HCT116 (cell line): ENCODE data around the gene SKI. TPM values are rescaled to one million over a fixed set of nuclear protein-coding genes. Genes with fewer than 3 reads are reported as not detected.

Experiments used
- ATAC-seq: fragments of 200-7000 bp; cut with Tn5 transposase; 2 replicates; pipeline ENCODE4 v1.9.1; 2020; ENCODE audit warnings: mild to moderate bottlenecking, moderate library complexity
- BruUV-seq: library from RNA; stranded (reverse); fragments of 400-500 nt; replicated peaks from 2 replicates; lab custom pipeline; 2021; lab: Mats Ljungman, UMichigan
- CTCF ChIA-PET: fragments of 300-600 bp; sonication (Branson Sonifier 250); formaldehyde crosslinking; loops from one replicate; lab custom pipeline; 2021; ENCODE audit warnings: antibody characterized with exemption; lab: Charles Lee
- POLR2A ChIA-PET: fragments of 300-600, 350-600 bp; sonication (Branson Sonifier 250); formaldehyde crosslinking; loops from one replicate; lab custom pipeline; 2021; ENCODE audit warnings: antibody characterized with exemption; lab: Charles Lee
- RAD21 ChIA-PET, 2 experiments: fragments of 300-600 bp; sonication (Branson Sonifier 250); formaldehyde crosslinking; loops; one replicate each; lab custom pipeline; 2023; ENCODE audit warnings: low total read pairs in 2 of 2; ENCODE audit not compliant: uncharacterized antibody in 2 of 2, unreplicated experiment in 2 of 2, low non-redundant PET in 1 of 2; lab: Charles Lee
- DNase-seq: peaks from one replicate; pipeline ENCODE4 v3.0.0-alpha.2; 2010; ENCODE audit warnings: low read depth, low spot score
- H2AFZ ChIP-seq: fragments of 200-600 bp; shearing (Covaris generic), sonication (generic); 2 replicates; pipeline ENCODE4 v1.6.1; 2017; ENCODE audit warnings: low read depth, mixed run types, mixed read lengths, antibody characterized with exemption, low read length; ENCODE audit not compliant: poor library complexity, severe bottlenecking
- H3K27ac ChIP-seq: 2 replicates; pipeline ENCODE4 v1.5.1; 2012; ENCODE audit warnings: low read depth, low read length
- H3K27me3 ChIP-seq: fragments of 200-600 bp; sonication (generic); 2 replicates; pipeline ENCODE4 v1.6.1; 2016; ENCODE audit warnings: mixed run types, low read length, mixed read lengths; ENCODE audit not compliant: insufficient read depth
- H3K36me3 ChIP-seq, 2 experiments: fragments of 200-500 bp in 1 of 2; fragments of 200-600 bp in 1 of 2; sonication (Bioruptor generic) in 1 of 2; sonication (generic) in 1 of 2; 2 replicates each; pipeline versions ENCODE4 v1.5.1 to v1.6.1; 2014 to 2016; ENCODE audit warnings: low read length in 2 of 2, inconsistent platforms in 1 of 2, mixed read lengths in 1 of 2, mixed run types in 1 of 2; ENCODE audit not compliant: insufficient read depth in 2 of 2, control insufficient read depth in 1 of 2
- H3K4me1 ChIP-seq, 2 experiments: fragments of 200-600 bp in 1 of 2; sonication (generic) in 1 of 2; 2 replicates each; pipeline versions ENCODE4 v1.5.1 to v1.6.1; 2012 to 2017; ENCODE audit warnings: low read length in 2 of 2, inconsistent platforms in 1 of 2, mild to moderate bottlenecking in 1 of 2, mixed read lengths in 1 of 2, mixed run types in 1 of 2, moderate library complexity in 1 of 2; ENCODE audit not compliant: insufficient read depth in 2 of 2, control insufficient read depth in 1 of 2
- H3K4me2 ChIP-seq: fragments of 200-600 bp; sonication (generic); 2 replicates; pipeline ENCODE4 v1.6.1; 2017; ENCODE audit warnings: mixed run types, low read length, mixed read lengths
- H3K4me3 ChIP-seq, 2 experiments: fragments of 200-600 bp in 1 of 2; sonication (generic) in 1 of 2; replicated peaks in 1 of 2; 2 replicates each; pipeline ENCODE4 v1.5.1; 2011 to 2016; ENCODE audit warnings: low read length in 2 of 2, control low read depth in 1 of 2, low read depth in 1 of 2, mild to moderate bottlenecking in 1 of 2, mixed read lengths in 1 of 2, mixed run types in 1 of 2
- H3K79me2 ChIP-seq: fragments of 200-600 bp; sonication (generic); 2 replicates; pipeline ENCODE4 v1.6.1; 2017; ENCODE audit warnings: mild to moderate bottlenecking, mixed run types, low read length, moderate library complexity, mixed read lengths; ENCODE audit not compliant: insufficient read depth
- H3K9ac ChIP-seq: fragments of 200-600 bp; sonication (generic); 2 replicates; pipeline ENCODE4 v1.6.1; 2016; ENCODE audit warnings: low read length, mixed read lengths
- H3K9me2 ChIP-seq: fragments of 200-600 bp; sonication (generic), shearing (Covaris generic); 2 replicates; pipeline ENCODE4 v1.6.1; 2017; ENCODE audit warnings: mixed run types, mild to moderate bottlenecking, moderate library complexity; ENCODE audit not compliant: insufficient read depth
- H3K9me3 ChIP-seq, 2 experiments: fragments of 200-500 bp in 1 of 2; fragments of 200-600 bp in 1 of 2; sonication (Bioruptor generic) in 1 of 2; sonication (generic) in 1 of 2; 2 replicates each; pipeline ENCODE4 v1.6.1; 2014 to 2017; ENCODE audit warnings: low read length in 2 of 2, mixed read lengths in 2 of 2, inconsistent platforms in 1 of 2, low read depth in 1 of 2, mild to moderate bottlenecking in 1 of 2, mixed run types in 1 of 2, moderate library complexity in 1 of 2; ENCODE audit not compliant: control insufficient read depth in 1 of 2, insufficient read depth in 1 of 2
- H4K20me1 ChIP-seq: fragments of 200-600 bp; sonication (generic), shearing (Covaris generic); 2 replicates; pipeline ENCODE4 v1.6.1; 2017; ENCODE audit warnings: mixed run types, mild to moderate bottlenecking, moderate library complexity; ENCODE audit not compliant: insufficient read depth
- CBX3 ChIP-seq: IDR thresholded peaks from 2 replicates; pipeline ENCODE4 v1.6.1; 2012; ENCODE audit warnings: low read depth
- EZH2 ChIP-seq: fragments of 200-600 bp; sonication (generic); IDR thresholded peaks from 2 replicates; pipeline ENCODE4 v1.6.1; 2017; ENCODE audit warnings: antibody characterized with exemption, mixed run types
- JUND ChIP-seq: IDR thresholded peaks from 2 replicates; pipeline ENCODE4 v1.6.1; 2012
- POLR2AphosphoS5 ChIP-seq: IDR thresholded peaks from 2 replicates; pipeline ENCODE4 v1.6.1; 2011; ENCODE audit warnings: mild to moderate bottlenecking, low read depth, low read length, moderate library complexity
- SIN3A ChIP-seq: IDR thresholded peaks from 2 replicates; pipeline ENCODE4 v1.6.1; 2012; ENCODE audit warnings: low read depth
- YY1 ChIP-seq: IDR thresholded peaks from 2 replicates; pipeline ENCODE4 v1.6.1; 2011; ENCODE audit warnings: low read length, low read depth, moderate library complexity, mild to moderate bottlenecking; ENCODE audit not compliant: insufficient replicate concordance; ENCODE audit errors: extremely low read depth
- ZFX ChIP-seq: fragments of 450-650 bp; IDR thresholded peaks from 2 replicates; pipeline ENCODE4 v1.6.1; 2017
- intact Hi-C: fragments of 100-400 bp; cut with micrococcal nuclease; formaldehyde crosslinking; loops from 2 replicates; pipeline ENCODE4 v1.10.0; 2022
- total RNA-seq: library from RNA; stranded (reverse); gene quantifications from one replicate; pipeline ENCODE4 v1.2.1, GENCODE V29; 2021; ENCODE audit not compliant: unreplicated experiment
- TF ChIP-seq, protein P1 (sequence below): IDR thresholded peaks from 2 replicates; pipeline ENCODE4 v1.6.1; 2012; ENCODE audit warnings: low read depth

SKI gene
- total RNA-seq, 1 experiment from 2014 or later, result 56.2 TPM

DNA sequence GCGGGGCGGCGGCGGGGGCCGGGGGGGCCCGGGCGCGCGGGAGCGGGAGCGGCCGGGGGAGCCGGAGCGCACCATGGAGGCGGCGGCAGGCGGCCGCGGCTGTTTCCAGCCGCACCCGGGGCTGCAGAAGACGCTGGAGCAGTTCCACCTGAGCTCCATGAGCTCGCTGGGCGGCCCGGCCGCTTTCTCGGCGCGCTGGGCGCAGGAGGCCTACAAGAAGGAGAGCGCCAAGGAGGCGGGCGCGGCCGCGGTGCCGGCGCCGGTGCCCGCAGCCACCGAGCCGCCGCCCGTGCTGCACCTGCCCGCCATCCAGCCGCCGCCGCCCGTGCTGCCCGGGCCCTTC lies 546 bp downstream of the SKI start (continued):
- TF ChIP-seq, protein P1, sequence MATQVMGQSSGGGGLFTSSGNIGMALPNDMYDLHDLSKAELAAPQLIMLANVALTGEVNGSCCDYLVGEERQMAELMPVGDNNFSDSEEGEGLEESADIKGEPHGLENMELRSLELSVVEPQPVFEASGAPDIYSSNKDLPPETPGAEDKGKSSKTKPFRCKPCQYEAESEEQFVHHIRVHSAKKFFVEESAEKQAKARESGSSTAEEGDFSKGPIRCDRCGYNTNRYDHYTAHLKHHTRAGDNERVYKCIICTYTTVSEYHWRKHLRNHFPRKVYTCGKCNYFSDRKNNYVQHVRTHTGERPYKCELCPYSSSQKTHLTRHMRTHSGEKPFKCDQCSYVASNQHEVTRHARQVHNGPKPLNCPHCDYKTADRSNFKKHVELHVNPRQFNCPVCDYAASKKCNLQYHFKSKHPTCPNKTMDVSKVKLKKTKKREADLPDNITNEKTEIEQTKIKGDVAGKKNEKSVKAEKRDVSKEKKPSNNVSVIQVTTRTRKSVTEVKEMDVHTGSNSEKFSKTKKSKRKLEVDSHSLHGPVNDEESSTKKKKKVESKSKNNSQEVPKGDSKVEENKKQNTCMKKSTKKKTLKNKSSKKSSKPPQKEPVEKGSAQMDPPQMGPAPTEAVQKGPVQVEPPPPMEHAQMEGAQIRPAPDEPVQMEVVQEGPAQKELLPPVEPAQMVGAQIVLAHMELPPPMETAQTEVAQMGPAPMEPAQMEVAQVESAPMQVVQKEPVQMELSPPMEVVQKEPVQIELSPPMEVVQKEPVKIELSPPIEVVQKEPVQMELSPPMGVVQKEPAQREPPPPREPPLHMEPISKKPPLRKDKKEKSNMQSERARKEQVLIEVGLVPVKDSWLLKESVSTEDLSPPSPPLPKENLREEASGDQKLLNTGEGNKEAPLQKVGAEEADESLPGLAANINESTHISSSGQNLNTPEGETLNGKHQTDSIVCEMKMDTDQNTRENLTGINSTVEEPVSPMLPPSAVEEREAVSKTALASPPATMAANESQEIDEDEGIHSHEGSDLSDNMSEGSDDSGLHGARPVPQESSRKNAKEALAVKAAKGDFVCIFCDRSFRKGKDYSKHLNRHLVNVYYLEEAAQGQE, result no peak
- TF ChIP-seq YY1, result no peak
- no peak for TF ChIP-seq EZH2
- no peak for TF ChIP-seq JUND
- no peak for TF ChIP-seq POLR2AphosphoS5
- no peak for TF ChIP-seq SIN3A
- TF ChIP-seq CBX3, result no peak

DNA sequence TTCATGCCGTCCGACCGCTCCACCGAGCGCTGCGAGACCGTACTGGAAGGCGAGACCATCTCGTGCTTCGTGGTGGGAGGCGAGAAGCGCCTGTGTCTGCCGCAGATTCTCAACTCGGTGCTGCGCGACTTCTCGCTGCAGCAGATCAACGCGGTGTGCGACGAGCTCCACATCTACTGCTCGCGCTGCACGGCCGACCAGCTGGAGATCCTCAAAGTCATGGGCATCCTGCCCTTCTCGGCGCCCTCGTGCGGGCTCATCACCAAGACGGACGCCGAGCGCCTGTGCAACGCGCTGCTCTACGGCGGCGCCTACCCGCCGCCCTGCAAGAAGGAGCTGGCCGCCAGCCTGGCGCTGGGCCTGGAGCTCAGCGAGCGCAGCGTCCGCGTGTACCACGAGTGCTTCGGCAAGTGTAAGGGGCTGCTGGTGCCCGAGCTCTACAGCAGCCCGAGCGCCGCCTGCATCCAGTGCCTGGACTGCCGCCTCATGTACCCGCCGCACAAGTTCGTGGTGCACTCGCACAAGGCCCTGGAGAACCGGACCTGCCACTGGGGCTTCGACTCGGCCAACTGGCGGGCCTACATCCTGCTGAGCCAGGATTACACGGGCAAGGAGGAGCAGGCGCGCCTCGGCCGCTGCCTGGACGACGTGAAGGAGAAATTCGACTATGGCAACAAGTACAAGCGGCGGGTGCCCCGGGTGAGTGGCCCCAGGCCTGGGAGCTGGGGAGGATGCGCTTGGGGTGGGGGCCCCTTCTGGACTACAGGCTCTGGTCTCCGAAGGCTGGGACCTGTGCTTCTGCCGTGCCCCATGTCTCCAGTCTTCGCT lies 1.1 kb downstream of the SKI start:
- CTCF ChIA-PET, result no interaction called here
- H3K27me3 ChIP-seq, result no peaks in the 10 kb centered on the region
- no peaks in the 10 kb centered on the region for H3K9me3 ChIP-seq
- BruUV-seq, result no TSS peak
- ATAC-seq (no peak), DNase-seq (no peak)
- H3K79me2 ChIP-seq, result peaks cover 56% of the 10 kb centered on the region
- H3K36me3 ChIP-seq, result peaks cover 0 to 3% of the 10 kb centered on the region in 2 experiments; a peak in 1 of 4 replicates
- peaks cover 28% of the 10 kb centered on the region; the same call in 1 of the 2 replicates for H4K20me1 ChIP-seq
- RAD21 ChIA-PET, result interaction anchor here in 1 of 2 experiments (0.6 kb wide), 1 partner anchor 12 kb away, joined by 5 read pairs; no protein-coding TSS in a partner anchor
- peak overlapping the region; percentile 54 to 67 for H3K4me3 ChIP-seq
- TF ChIP-seq POLR2AphosphoS5 (no peak), ZFX (0 out of 2 replicates have a peak, but pooled peaks have one; percentile 22)
- POLR2A ChIA-PET, result interaction anchor here (1.3 kb wide), 1 partner anchor 10 kb away, joined by 3 read pairs; no protein-coding TSS in a partner anchor
- H2AFZ ChIP-seq, result no peak overlapping the region
- H3K4me1 ChIP-seq, result peaks cover 23 to 37% of the 10 kb centered on the region in 2 experiments
- intact Hi-C loops, result no loop called here
- peak overlapping the region; percentile 95 for H3K4me2 ChIP-seq
- H3K9ac ChIP-seq, result peak overlapping the region; percentile 65
- no peaks in the 10 kb centered on the region for H3K9me2 ChIP-seq
- peak overlapping the region; percentile 63 for H3K27ac ChIP-seq
